Measurements from ENCODE around the gene LRIT2. TPM values are rescaled to one million over a fixed set of nuclear protein-coding genes. Genes with fewer than 3 reads are reported as not detected.

The LRIT2 gene
- total RNA-seq, 1 experiment from 2014 or later: not detected

- Histone ChIP-seq H3K27ac (ENCODE audit: insufficient read length, low read depth, low read length) (no peak overlapping the region), H4K20me1 (ENCODE audit: control insufficient read depth, insufficient read depth, insufficient read length) (no peaks in the 10 kb centered on the region), H3K56ac (ENCODE audit: insufficient read length, low read depth, low read length) (no peak overlapping the region), H4K91ac (ENCODE audit: insufficient read length, low read depth, low read length) (no peak overlapping the region), H2BK120ac (ENCODE audit: low read depth, low read length, poor library complexity, severe bottlenecking) (no peak overlapping the region), H3K9me3 (ENCODE audit: control insufficient read depth, low read depth, low read length) (no peaks in the 10 kb centered on the region), H3K18ac (ENCODE audit: insufficient read length, low read depth, low read length) (no peak overlapping the region), H3K79me1 (ENCODE audit: insufficient read depth, low read depth, low read length, poor library complexity, severe bottlenecking) (no peaks in the 10 kb centered on the region), H3K9ac (ENCODE audit: extremely low read depth, insufficient read length, low read length) (no peak overlapping the region), H2BK15ac (ENCODE audit: low read depth, low read length) (no peak overlapping the region), H3K4ac (ENCODE audit: low read depth, low read length) (no peak overlapping the region), H2AK5ac (ENCODE audit: insufficient read length, low read length) (no peak overlapping the region), H2AFZ (ENCODE audit: low read length) (no peak overlapping the region), H2BK20ac (ENCODE audit: low read depth, low read length, poor library complexity, severe bottlenecking) (no peak overlapping the region), H3K23me2 (ENCODE audit: insufficient read length, low read depth, low read length, poor library complexity, severe bottlenecking) (no peaks in the 10 kb centered on the region), H3K27me3 (ENCODE audit: insufficient read depth, low read length) (no peaks in the 10 kb centered on the region; the same call in 1 of the 2 replicates), H3K23ac (ENCODE audit: insufficient read length, low read depth, low read length) (no peak overlapping the region), H3K14ac (ENCODE audit: insufficient read depth, low read length) (no peak overlapping the region), H3K4me2 (ENCODE audit: insufficient read depth, insufficient read length, low read length) (no peak overlapping the region), H2BK12ac (ENCODE audit: insufficient read length, low read depth, low read length) (no peak overlapping the region), H3K79me2 (ENCODE audit: insufficient read depth, low read length) (no peaks in the 10 kb centered on the region), H3K4me1 (ENCODE audit: insufficient read depth, low read length) (no peaks in the 10 kb centered on the region), H2BK5ac (ENCODE audit: insufficient read length, low read length) (no peak overlapping the region), H3T11ph (ENCODE audit: low read length) (no peak overlapping the region), H4K8ac (replicated peaks; ENCODE audit: insufficient read length, low read depth, low read length) (no peak overlapping the region), H4K5ac (ENCODE audit: insufficient read length, low read depth, low read length) (no peak overlapping the region)
- DNase-seq: no peak
- Mint-ChIP-seq H3K36me3 (ENCODE audit: insufficient read depth in 1 of 3, low read depth in 3 of 3) (no peaks in the 10 kb centered on the region; a peak in 1 of 7 replicates), H3K9me3 (no peaks in the 10 kb centered on the region), H3K27me3 (ENCODE audit: low read depth) (peaks cover 39% of the 10 kb centered on the region), H3K27ac (no peak overlapping the region), H3K4me3 (no peak overlapping the region), H3K4me1 (no peaks in the 10 kb centered on the region)
- no peak for TF ChIP-seq CTCF (conservative IDR thresholded peaks at IDR 0.05)
- WGBS (ENCODE audit: extremely low coverage, insufficient read length, low lambda C conversion rate): no CpG with 5 or more reads among the region's 4 CpGs
Observed at GRCh38 chr10:84227810-84228209, 2.5 kb upstream of the LRIT2 start.

All from H9 (cell line).